Dendritic cell treated with granulocyte-macrophage colony-stimulating factor and Interleukin-4, amounts not matched to agents 40 ng/mL and 50 ng/mL, for 4 days (primary cell): Measurements from ENCODE around the gene GLTPD2.
A peak's percentile ranks its signal among the peaks of the same experiment; 100 is the strongest.

Source experiments
- H3K27ac Mint-ChIP-seq: one replicate; pipeline ENCODE4 v1.8.0; 2022; ENCODE audit warnings: mild to moderate bottlenecking, mixed read lengths
- H3K27me3 Mint-ChIP-seq: one replicate; pipeline ENCODE4 v1.8.0; 2022; ENCODE audit warnings: mild to moderate bottlenecking, mixed read lengths
- H3K36me3 Mint-ChIP-seq: one replicate; pipeline ENCODE4 v1.8.0; 2022; ENCODE audit warnings: low read depth, mixed read lengths
- H3K4me1 Mint-ChIP-seq: one replicate; pipeline ENCODE4 v1.8.0; 2022; ENCODE audit warnings: low read depth, mixed read lengths
- H3K4me3 Mint-ChIP-seq: one replicate; pipeline ENCODE4 v1.8.0; 2022; ENCODE audit warnings: mild to moderate bottlenecking, moderate library complexity, mixed read lengths
- H3K9me3 Mint-ChIP-seq: one replicate; pipeline ENCODE4 v1.8.0; 2022; ENCODE audit warnings: mixed read lengths
- intact Hi-C: fragments of 100-400 bp; cut with micrococcal nuclease; formaldehyde crosslinking; loops from one replicate; pipeline ENCODE4 v1.15.0; 2022

The GLTPD2 gene

GRCh38 chr17:4785311-4786105 is 3.3 kb upstream of the GLTPD2 start:
- peaks cover 63% of the 10 kb centered on the region for H3K27me3 Mint-ChIP-seq
- H3K4me3 Mint-ChIP-seq = peak overlapping the region; percentile 63
- H3K27ac Mint-ChIP-seq = peak overlapping the region; percentile 53
- H3K9me3 Mint-ChIP-seq = no peaks in the 10 kb centered on the region
- H3K36me3 Mint-ChIP-seq = peaks cover 13% of the 10 kb centered on the region
- peaks cover 58% of the 10 kb centered on the region for H3K4me1 Mint-ChIP-seq
- intact Hi-C loops = loop anchor here (2.0 to 5.0 kb wide), 2 partner anchors 15 to 53 kb away; partner anchors contain the start of genes MED11 and TM4SF5

DNA sequence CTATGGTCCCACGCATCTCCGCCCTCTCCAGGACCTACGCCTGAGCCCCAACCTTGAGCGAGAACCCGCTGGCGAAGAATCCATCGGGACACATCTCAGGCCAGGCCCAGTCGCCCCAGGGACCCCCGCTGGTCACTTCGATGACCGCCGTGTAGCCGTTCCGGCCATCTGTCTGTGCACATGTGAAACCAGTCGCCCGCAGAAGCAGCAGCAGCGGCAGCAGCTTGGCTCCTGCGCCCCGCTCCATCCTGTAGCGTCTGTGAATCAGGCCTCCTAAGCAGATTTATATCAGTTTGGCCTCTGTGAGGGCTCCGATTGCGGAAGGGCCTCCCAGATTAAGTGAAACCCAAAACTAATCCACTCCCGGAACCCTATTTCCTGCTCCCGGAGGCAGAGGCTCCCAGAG is 2.7 kb upstream of the GLTPD2 start, which contains the start of gene VMO1:
Gene VMO1 (minus strand): TSS at position 259 of the 406 bp plus-strand sequence. CDS start 12 bp downstream, at position 247.
- Mint-ChIP-seq H3K9me3 (no peaks in the 10 kb centered on the region), H3K36me3 (peaks cover 13% of the 10 kb centered on the region), H3K27ac (peak within 1 kb of the TSS; percentile 53), H3K4me3 (peak within 1 kb of the TSS; percentile 63), H3K27me3 (peaks cover 57% of the 10 kb centered on the region), H3K4me1 (peaks cover 64% of the 10 kb centered on the region)
- intact Hi-C loops = loop anchor here (2.0 to 5.0 kb wide), 2 partner anchors 15 to 54 kb away; partner anchors contain the start of genes MED11 and TM4SF5

GRCh38 chr17:4786516-4786915 is 2.2 kb upstream of the GLTPD2 start:
- intact Hi-C loops = loop anchor here (2.0 to 5.0 kb wide), 2 partner anchors 16 to 54 kb away; partner anchors contain the start of genes MED11 and TM4SF5
- H3K27ac Mint-ChIP-seq = peak overlapping the region; percentile 53
- peaks cover 55% of the 10 kb centered on the region for H3K27me3 Mint-ChIP-seq

DNA sequence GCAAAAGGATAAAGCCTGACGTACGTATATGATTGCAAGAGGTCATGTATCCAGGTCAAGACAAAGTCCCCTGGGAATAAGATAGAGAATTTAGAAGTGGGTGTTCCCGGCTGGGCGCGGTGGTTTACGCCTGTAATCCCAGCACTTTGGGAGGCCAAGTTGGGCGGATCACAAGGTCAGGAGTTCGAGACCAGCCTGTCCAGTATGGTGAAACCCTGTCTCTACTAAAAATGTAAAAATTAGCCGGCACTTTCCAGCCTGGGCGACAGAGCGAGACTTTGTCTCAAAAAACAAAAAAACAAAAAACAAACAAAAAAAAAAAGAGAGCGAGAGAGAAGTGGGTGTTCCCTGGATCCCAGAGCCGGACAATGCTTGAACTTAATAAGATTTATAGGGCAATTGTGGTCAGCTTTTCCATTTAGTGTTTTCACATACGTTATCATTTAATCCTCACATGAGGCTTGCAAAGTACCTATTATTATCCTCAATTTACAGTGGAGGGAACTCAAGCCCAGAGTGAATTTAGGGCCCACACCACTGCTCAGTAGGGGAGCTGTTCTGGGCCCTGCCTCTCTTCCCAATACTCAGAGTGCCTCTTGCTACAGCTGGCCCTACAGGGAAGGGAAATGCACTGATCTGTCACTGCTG is 481 bp upstream of the GLTPD2 start:
- Mint-ChIP-seq H3K27ac (peak overlapping the region; percentile 94), H3K4me3 (peak overlapping the region; percentile 84), H3K36me3 (peaks cover 13% of the 10 kb centered on the region), H3K9me3 (no peaks in the 10 kb centered on the region), H3K27me3 (peaks cover 55% of the 10 kb centered on the region), H3K4me1 (peaks cover 58% of the 10 kb centered on the region)
- intact Hi-C loops = loop anchor here (5.0 kb wide), 1 partner anchor 56 kb away; the partner anchor contains the start of gene MED11

More at GRCh38 chr17:4786516-4786915, 2.2 kb upstream of the GLTPD2 start:
- H3K4me1 Mint-ChIP-seq = peaks cover 66% of the 10 kb centered on the region
- H3K36me3 Mint-ChIP-seq = peaks cover 13% of the 10 kb centered on the region
- no peaks in the 10 kb centered on the region for H3K9me3 Mint-ChIP-seq
- H3K4me3 Mint-ChIP-seq = peak overlapping the region; percentile 41

GRCh38 chr17:4789701-4789950 is 862 bp downstream of the GLTPD2 start:
- Mint-ChIP-seq H3K4me3 (peak overlapping the region; percentile 84), H3K27me3 (peaks cover 47% of the 10 kb centered on the region), H3K4me1 (peaks cover 58% of the 10 kb centered on the region), H3K9me3 (no peaks in the 10 kb centered on the region), H3K36me3 (peaks cover 13% of the 10 kb centered on the region), H3K27ac (peak overlapping the region; percentile 94)
- intact Hi-C loops = loop anchor here (5.0 kb wide), 1 partner anchor 57 kb away; the partner anchor contains the start of gene MED11

DNA sequence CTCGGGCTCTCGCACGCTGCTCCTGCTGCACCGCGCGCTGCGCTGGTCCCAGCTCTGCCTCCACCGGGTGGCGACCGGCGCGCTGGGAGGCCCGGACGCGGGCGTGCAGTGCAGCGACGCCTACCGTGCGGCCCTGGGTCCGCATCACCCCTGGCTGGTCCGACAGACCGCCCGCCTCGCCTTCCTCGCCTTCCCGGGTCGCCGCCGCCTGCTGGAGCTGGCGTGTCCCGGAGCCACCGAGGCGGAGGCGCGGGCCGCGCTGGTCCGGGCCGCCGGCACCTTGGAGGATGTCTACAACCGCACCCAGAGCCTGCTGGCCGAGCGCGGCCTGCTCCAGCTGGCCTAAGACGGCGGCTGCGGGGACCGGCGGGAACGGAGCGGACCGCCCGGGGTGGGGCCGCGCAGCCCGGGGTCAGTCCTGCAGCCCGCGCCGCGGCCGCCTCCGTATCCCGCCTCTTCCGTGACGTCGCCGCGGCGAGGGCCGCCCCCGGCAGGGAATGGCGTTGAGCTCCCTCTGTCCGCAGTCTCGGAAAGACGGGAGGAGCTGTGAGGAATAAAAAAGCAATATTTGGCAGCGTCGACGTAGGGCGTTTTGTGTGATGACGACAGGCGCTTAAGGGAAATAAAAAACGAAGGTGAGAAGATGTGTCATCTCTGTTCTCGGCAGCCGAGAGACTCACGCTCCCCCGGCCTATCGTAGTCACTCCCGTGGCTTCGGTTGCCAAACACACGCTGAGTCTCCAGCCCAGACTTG is 1.4 kb downstream of the GLTPD2 start:
- H3K9me3 Mint-ChIP-seq = no peaks in the 10 kb centered on the region
- H3K36me3 Mint-ChIP-seq = peaks cover 13% of the 10 kb centered on the region
- intact Hi-C loops = loop anchor here (2.0 to 5.0 kb wide), 2 partner anchors 58 to 99 kb away; partner anchors contain the start of gene MED11
- H3K27me3 Mint-ChIP-seq = peaks cover 42% of the 10 kb centered on the region
- H3K4me3 Mint-ChIP-seq = peak overlapping the region; percentile 84
- peak overlapping the region; percentile 94 for H3K27ac Mint-ChIP-seq
- peaks cover 57% of the 10 kb centered on the region for H3K4me1 Mint-ChIP-seq

DNA sequence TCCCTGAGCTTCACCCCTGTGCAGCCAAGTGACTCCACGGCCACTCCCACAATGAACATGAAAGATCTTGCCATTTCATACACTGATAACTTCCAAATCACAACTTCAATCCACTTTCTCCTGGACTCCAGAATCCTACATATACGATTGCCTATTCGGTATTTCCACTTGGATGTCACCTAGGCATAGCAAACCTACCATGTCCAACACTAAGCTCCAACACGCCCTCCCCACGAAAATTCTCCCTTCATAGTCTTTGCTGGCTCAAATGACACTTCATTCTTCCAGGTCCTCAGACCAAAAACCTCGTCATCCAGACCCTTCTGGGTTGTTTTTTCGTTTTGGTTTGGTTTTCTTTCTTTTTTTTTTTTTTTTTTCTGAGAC is 1.9 kb downstream of the GLTPD2 start:
- peak overlapping the region; percentile 94 for H3K27ac Mint-ChIP-seq
- H3K4me3 Mint-ChIP-seq = peak overlapping the region; percentile 84
- peaks cover 52% of the 10 kb centered on the region for H3K4me1 Mint-ChIP-seq
- H3K36me3 Mint-ChIP-seq = peaks cover 13% of the 10 kb centered on the region
- H3K9me3 Mint-ChIP-seq = no peaks in the 10 kb centered on the region
- H3K27me3 Mint-ChIP-seq = peaks cover 36% of the 10 kb centered on the region
- intact Hi-C loops = loop anchor here (2.0 kb wide), 1 partner anchor 98 kb away; no protein-coding TSS in a partner anchor

DNA sequence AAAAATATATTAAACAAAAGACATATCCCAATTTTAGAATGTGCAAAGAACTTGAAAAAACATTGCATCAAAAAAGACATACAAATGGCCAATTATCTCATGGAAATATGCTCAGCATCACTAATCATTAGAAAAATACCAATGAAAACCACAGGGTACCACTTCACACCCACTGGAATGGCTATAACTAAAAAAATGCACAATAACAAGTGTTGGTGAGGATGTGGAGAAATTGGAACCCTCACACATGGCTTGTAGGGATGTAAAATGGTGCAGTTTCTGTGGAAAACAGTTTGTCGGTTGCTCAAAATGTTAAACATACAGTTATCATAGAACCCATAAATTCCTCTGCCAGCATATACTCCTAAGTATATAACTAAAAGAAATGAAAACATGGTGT is 6.4 kb downstream of the GLTPD2 start:
- no peaks in the 10 kb centered on the region for H3K9me3 Mint-ChIP-seq
- intact Hi-C loops = no loop called here
- H3K27ac Mint-ChIP-seq = peak overlapping the region; percentile 95
- H3K4me3 Mint-ChIP-seq = no peak overlapping the region
- peaks cover 23% of the 10 kb centered on the region for H3K4me1 Mint-ChIP-seq
- peaks cover 17% of the 10 kb centered on the region for H3K27me3 Mint-ChIP-seq
- H3K36me3 Mint-ChIP-seq = peaks cover 33% of the 10 kb centered on the region

- Mint-ChIP-seq H3K4me1 (peaks cover 12% of the 10 kb centered on the region), H3K36me3 (peaks cover 39% of the 10 kb centered on the region), H3K27me3 (peaks cover 17% of the 10 kb centered on the region), H3K9me3 (no peaks in the 10 kb centered on the region), H3K27ac (peak overlapping the region; percentile 95), H3K4me3 (peak overlapping the region; percentile 100)
- intact Hi-C loops = loop anchor here (2.0 kb wide), 1 partner anchor 86 kb away; the partner anchor contains the start of gene ARRB2
Measured at GRCh38 chr17:4796552-4796920, 7.8 kb downstream of the GLTPD2 start.

- H3K4me1 Mint-ChIP-seq = peaks cover 12% of the 10 kb centered on the region
- H3K36me3 Mint-ChIP-seq = peaks cover 39% of the 10 kb centered on the region
- no peaks in the 10 kb centered on the region for H3K9me3 Mint-ChIP-seq
- H3K27ac Mint-ChIP-seq = no peak overlapping the region
- intact Hi-C loops = no loop called here
- H3K4me3 Mint-ChIP-seq = no peak overlapping the region
- H3K27me3 Mint-ChIP-seq = peaks cover 24% of the 10 kb centered on the region
Measured at GRCh38 chr17:4800462-4801196, 11.9 kb downstream of the GLTPD2 start.

- Mint-ChIP-seq H3K4me3 (no peak within 1 kb of the TSS), H3K4me1 (no peaks in the 10 kb centered on the region), H3K9me3 (no peaks in the 10 kb centered on the region), H3K27ac (no peak within 1 kb of the TSS), H3K27me3 (peaks cover 25% of the 10 kb centered on the region), H3K36me3 (peaks cover 25% of the 10 kb centered on the region)
- intact Hi-C loops = no loop called here
Measured at GRCh38 chr17:4802228-4802627, 13.5 kb downstream of the GLTPD2 start, which contains the start of gene C17orf114. Gene C17orf114 (minus strand): TSS chr17:4802328.

DNA sequence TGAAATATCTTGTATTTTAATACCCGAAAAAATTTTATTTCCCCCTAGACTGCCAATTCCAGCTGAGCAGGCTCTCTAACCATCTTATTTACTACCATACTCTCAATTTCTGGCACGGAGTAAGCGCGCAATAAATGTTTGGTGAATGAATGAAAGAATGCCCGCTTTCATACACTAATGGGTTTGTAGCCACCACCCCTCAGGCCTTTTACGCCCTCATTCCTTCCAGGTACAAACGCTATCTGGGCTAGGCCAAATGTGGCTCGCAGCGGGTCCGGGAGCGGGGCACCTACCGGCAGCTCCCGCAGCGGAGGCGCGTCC is 17.7 kb downstream of the GLTPD2 start:
- peaks cover 43% of the 10 kb centered on the region for H3K36me3 Mint-ChIP-seq
- H3K27me3 Mint-ChIP-seq = peaks cover 37% of the 10 kb centered on the region
- intact Hi-C loops = no loop called here
- H3K4me3 Mint-ChIP-seq = peak overlapping the region; percentile 67
- H3K27ac Mint-ChIP-seq = no peak overlapping the region
- H3K9me3 Mint-ChIP-seq = no peaks in the 10 kb centered on the region
- peaks cover 35% of the 10 kb centered on the region for H3K4me1 Mint-ChIP-seq
